HepG2 (cell line): ENCODE data around the gene TPBGL. TPM values are rescaled to one million over a fixed set of nuclear protein-coding genes. Genes with fewer than 3 reads are reported as not detected.

ENCODE experiments used
- CBX2 ChIP-seq, 2 experiments: fragments of 200-600 bp in 1 of 2; sonication (generic); formaldehyde crosslinking in 1 of 2; IDR thresholded peaks; 2 replicates each; pipeline versions ENCODE4 v1.7.0 to v1.8.1; 2018 to 2022; ENCODE audit warnings: low read depth in 2 of 2, low read length in 1 of 2, mild to moderate bottlenecking in 1 of 2, missing genetic modification reagents in 1 of 2
- HOXA9 ChIP-seq: sonication (generic); formaldehyde crosslinking; IDR thresholded peaks from 2 replicates; pipeline ENCODE4 v1.8.1; 2022; ENCODE audit warnings: missing genetic modification reagents, mild to moderate bottlenecking, moderate library complexity, borderline replicate concordance
- IRF1 ChIP-seq: sonication (generic); formaldehyde crosslinking; IDR thresholded peaks from 2 replicates; pipeline ENCODE4 v1.4.0; 2020; ENCODE audit warnings: low read depth, mild to moderate bottlenecking, missing genetic modification reagents
- MAFK ChIP-seq, 2 experiments: IDR thresholded peaks in 1 of 2; conservative IDR thresholded peaks in 1 of 2; 2 replicates each; pipeline ENCODE4 v1.6.1; 2011; ENCODE audit warnings: improper control_type of control experiment in 2 of 2, low read length in 2 of 2
- MIER3 ChIP-seq: IDR thresholded peaks from 2 replicates; pipeline ENCODE4 v1.6.1; 2016; ENCODE audit warnings: missing compliant biosample characterization, borderline replicate concordance
- MTF2 ChIP-seq: sonication (generic); formaldehyde crosslinking; IDR thresholded peaks from 2 replicates; pipeline ENCODE4 v1.5.0; 2020; ENCODE audit warnings: missing genetic modification reagents, borderline replicate concordance
- SAP130 ChIP-seq: IDR thresholded peaks from 2 replicates; pipeline ENCODE4 v1.6.1; 2016; ENCODE audit warnings: low read depth
- SYNCRIP ChIP-seq: fragments of 200-400 bp; formaldehyde crosslinking; IDR thresholded peaks from 2 replicates; pipeline ENCODE4 v1.6.1; 2018; ENCODE audit warnings: mild to moderate bottlenecking, low read depth, low read length; ENCODE audit not compliant: insufficient read depth
- ZC3H13 ChIP-seq: sonication (generic); formaldehyde crosslinking; IDR thresholded peaks from 2 replicates; pipeline ENCODE4 v1.8.1; 2023; ENCODE audit warnings: mild to moderate bottlenecking, missing genetic modification reagents, moderate library complexity
- ZFP37 ChIP-seq: sonication (generic); formaldehyde crosslinking; IDR thresholded peaks from 2 replicates; pipeline ENCODE4 v1.4.0; 2020; ENCODE audit warnings: missing genetic modification reagents, borderline replicate concordance
- ZFP91 ChIP-seq: sonication (generic); formaldehyde crosslinking; IDR thresholded peaks from 2 replicates; pipeline ENCODE4 v1.9.0; 2022; ENCODE audit warnings: missing genetic modification reagents, mild to moderate bottlenecking, borderline replicate concordance
- ZNF414 ChIP-seq: sonication (generic); formaldehyde crosslinking; IDR thresholded peaks from 2 replicates; pipeline ENCODE4 v1.5.0; 2020; ENCODE audit warnings: missing genetic modification reagents
- ZNF446 ChIP-seq: sonication (generic); formaldehyde crosslinking; IDR thresholded peaks from 2 replicates; pipeline ENCODE4 v1.5.0; 2020; ENCODE audit warnings: mild to moderate bottlenecking, missing genetic modification reagents
- ZNF501 ChIP-seq: sonication (generic); formaldehyde crosslinking; IDR thresholded peaks from 2 replicates; pipeline ENCODE4 v1.5.1; 2020; ENCODE audit warnings: mild to moderate bottlenecking, moderate library complexity, missing genetic modification reagents
- ZNF570 ChIP-seq: sonication (generic); formaldehyde crosslinking; IDR thresholded peaks from 2 replicates; pipeline ENCODE4 v1.4.0; 2020; ENCODE audit warnings: mild to moderate bottlenecking, missing genetic modification reagents, borderline replicate concordance
- ZNF749 ChIP-seq: sonication (generic); formaldehyde crosslinking; IDR thresholded peaks from 2 replicates; pipeline ENCODE4 v1.8.0; 2022; ENCODE audit warnings: mild to moderate bottlenecking, missing genetic modification reagents, moderate library complexity, borderline replicate concordance
- ZSCAN21 ChIP-seq: sonication (generic); formaldehyde crosslinking; IDR thresholded peaks from 2 replicates; pipeline ENCODE4 v1.8.0; 2022; ENCODE audit warnings: mild to moderate bottlenecking, missing genetic modification reagents, moderate library complexity, borderline replicate concordance
- polyA plus RNA-seq, 8 experiments: library from polyadenylated mRNA; depleted of rRNA in 3 of 8; stranded (reverse) in 7 of 8; unstranded in 1 of 8; fragments of >200 nt; fragmentation: Illumina TruSeq in 4 of 8; extraction: Trizol in 4 of 8; gene quantifications; 2 replicates each; pipeline versions ENCODE4 v1.2.1 to v1.2.3, GENCODE V29; 2011 to 2016; ENCODE audit warnings: low read depth in 4 of 8, missing spikeins in 1 of 8, mixed read lengths in 1 of 8; ENCODE audit not compliant: insufficient read depth in 1 of 8
- total RNA-seq, 5 experiments: library from RNA; depleted of rRNA; stranded (reverse); fragments of >200 nt; fragmentation: Illumina TruSeq; extraction: Trizol; gene quantifications; 2 replicates each; pipeline ENCODE4 v1.2.3, GENCODE V29; 2016; ENCODE audit warnings: low read depth in 1 of 5
- TF ChIP-seq, protein P1 (sequence below): sonication (generic); formaldehyde crosslinking; IDR thresholded peaks from 2 replicates; pipeline ENCODE4 v1.4.0; 2020; ENCODE audit warnings: missing genetic modification reagents, mild to moderate bottlenecking, borderline replicate concordance
- TF ChIP-seq, protein P2 (sequence below): sonication (generic); formaldehyde crosslinking; IDR thresholded peaks from 2 replicates; pipeline ENCODE4 v1.9.0; 2022; ENCODE audit warnings: low read depth, missing genetic modification reagents
- TF ChIP-seq, protein P3 (sequence below): sonication (generic); formaldehyde crosslinking; IDR thresholded peaks from 2 replicates; pipeline ENCODE4 v1.4.0; 2020; ENCODE audit warnings: mild to moderate bottlenecking, missing genetic modification reagents
- TF ChIP-seq, protein P4 (sequence below): sonication (generic); formaldehyde crosslinking; IDR thresholded peaks from 2 replicates; pipeline ENCODE4 v1.4.0; 2020; ENCODE audit warnings: low read depth, mild to moderate bottlenecking, missing genetic modification reagents

TPBGL gene
- total and polyA plus RNA-seq, 2 of the 13 experiments (the other 11 are each of a cell fraction or from before 2014, with no cell fraction given) = not detected

DNA sequence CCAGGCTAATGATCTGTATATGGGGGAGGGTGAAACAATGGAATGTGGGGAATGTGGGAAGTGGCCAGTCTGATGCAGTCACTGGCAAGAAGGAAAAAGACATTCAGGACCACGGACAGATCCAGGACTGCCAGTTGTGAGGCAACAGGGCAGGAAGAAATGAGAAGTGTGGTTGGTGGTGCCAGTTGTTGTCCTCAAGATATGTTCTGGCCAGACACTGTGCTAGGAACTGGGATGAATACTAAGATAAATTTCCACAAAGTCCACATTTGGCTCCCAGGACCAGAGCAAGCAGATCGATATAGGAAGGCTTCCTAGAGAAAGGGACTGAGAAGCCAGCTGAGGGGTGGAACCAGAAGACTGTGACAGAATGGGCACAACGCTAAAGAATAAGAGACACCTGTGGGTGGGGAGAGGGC, 6.8 kb upstream of the TPBGL start (continued):
- TF ChIP-seq, protein P1, sequence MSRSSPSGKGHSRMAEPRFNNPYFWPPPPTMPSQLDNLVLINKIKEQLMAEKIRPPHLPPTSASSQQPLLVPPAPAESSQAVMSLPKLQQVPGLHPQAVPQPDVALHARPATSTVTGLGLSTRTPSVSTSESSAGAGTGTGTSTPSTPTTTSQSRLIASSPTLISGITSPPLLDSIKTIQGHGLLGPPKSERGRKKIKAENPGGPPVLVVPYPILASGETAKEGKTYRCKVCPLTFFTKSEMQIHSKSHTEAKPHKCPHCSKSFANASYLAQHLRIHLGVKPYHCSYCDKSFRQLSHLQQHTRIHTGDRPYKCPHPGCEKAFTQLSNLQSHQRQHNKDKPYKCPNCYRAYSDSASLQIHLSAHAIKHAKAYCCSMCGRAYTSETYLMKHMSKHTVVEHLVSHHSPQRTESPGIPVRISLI (CRISPR knock-in tag) = no peak
- TF ChIP-seq CBX2 (IDR thresholded peaks at IDR 0.05; ENCODE audit: low read depth, low read length) = no peak
- no peak for TF ChIP-seq CBX2 (CRISPR knock-in tag; IDR thresholded peaks at IDR 0.05; ENCODE audit: low read depth)
- TF ChIP-seq ZSCAN21 (CRISPR knock-in tag) = 0 out of 2 replicates have a peak, but pooled peaks have one; percentile 33
- 0 out of 2 replicates have a peak, but pooled peaks have one; percentile 28 for TF ChIP-seq ZNF414 (CRISPR knock-in tag)
- no peak for TF ChIP-seq ZNF749 (CRISPR knock-in tag)
- TF ChIP-seq MIER3 (CRISPR knock-in tag) = peak; percentile 62; the same call in 1 of the 2 replicates
- TF ChIP-seq, protein P2, sequence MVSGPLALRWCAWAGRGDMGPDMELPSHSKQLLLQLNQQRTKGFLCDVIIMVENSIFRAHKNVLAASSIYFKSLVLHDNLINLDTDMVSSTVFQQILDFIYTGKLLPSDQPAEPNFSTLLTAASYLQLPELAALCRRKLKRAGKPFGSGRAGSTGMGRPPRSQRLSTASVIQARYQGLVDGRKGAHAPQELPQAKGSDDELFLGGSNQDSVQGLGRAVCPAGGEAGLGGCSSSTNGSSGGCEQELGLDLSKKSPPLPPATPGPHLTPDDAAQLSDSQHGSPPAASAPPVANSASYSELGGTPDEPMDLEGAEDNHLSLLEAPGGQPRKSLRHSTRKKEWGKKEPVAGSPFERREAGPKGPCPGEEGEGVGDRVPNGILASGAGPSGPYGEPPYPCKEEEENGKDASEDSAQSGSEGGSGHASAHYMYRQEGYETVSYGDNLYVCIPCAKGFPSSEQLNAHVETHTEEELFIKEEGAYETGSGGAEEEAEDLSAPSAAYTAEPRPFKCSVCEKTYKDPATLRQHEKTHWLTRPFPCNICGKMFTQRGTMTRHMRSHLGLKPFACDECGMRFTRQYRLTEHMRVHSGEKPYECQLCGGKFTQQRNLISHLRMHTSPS (CRISPR knock-in tag) = no peak
- no peak for TF ChIP-seq MTF2 (CRISPR knock-in tag)
- TF ChIP-seq IRF1 = no peak
- TF ChIP-seq ZNF501 (CRISPR knock-in tag) = no peak
- no peak for TF ChIP-seq ZNF446 (CRISPR knock-in tag)
- no peak for TF ChIP-seq ZC3H13 (CRISPR knock-in tag)
- TF ChIP-seq, protein P3, sequence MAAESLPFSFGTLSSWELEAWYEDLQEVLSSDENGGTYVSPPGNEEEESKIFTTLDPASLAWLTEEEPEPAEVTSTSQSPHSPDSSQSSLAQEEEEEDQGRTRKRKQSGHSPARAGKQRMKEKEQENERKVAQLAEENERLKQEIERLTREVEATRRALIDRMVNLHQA (CRISPR knock-in tag) = no peak
- TF ChIP-seq SYNCRIP = no peak
- TF ChIP-seq, protein P4, sequence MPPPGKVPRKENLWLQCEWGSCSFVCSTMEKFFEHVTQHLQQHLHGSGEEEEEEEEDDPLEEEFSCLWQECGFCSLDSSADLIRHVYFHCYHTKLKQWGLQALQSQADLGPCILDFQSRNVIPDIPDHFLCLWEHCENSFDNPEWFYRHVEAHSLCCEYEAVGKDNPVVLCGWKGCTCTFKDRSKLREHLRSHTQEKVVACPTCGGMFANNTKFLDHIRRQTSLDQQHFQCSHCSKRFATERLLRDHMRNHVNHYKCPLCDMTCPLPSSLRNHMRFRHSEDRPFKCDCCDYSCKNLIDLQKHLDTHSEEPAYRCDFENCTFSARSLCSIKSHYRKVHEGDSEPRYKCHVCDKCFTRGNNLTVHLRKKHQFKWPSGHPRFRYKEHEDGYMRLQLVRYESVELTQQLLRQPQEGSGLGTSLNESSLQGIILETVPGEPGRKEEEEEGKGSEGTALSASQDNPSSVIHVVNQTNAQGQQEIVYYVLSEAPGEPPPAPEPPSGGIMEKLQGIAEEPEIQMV = no peak
- no peak for TF ChIP-seq ZNF570
- no peak for TF ChIP-seq ZFP91 (CRISPR knock-in tag)
- TF ChIP-seq SAP130 (CRISPR knock-in tag) = peak; percentile 68
- TF ChIP-seq ZFP37 (CRISPR knock-in tag) = peak; percentile 92
- TF ChIP-seq HOXA9 = no peak
- no peak for TF ChIP-seq MAFK (conservative IDR thresholded peaks at IDR 0.05 in 1 of 2, IDR thresholded peaks at IDR 0.05 in 1 of 2; ENCODE audit: low read length in 2 of 2)
